HCT116 (cell line): ENCODE data around the gene ADAMTS6.

Experiments used
- EZH2phosphoT487 ChIP-seq: fragments of 200-600 bp; IDR thresholded peaks from 2 replicates; pipeline ENCODE4 v1.6.1; 2018; ENCODE audit warnings: antibody characterized with exemption, borderline replicate concordance
- FOSL1 ChIP-seq: IDR thresholded peaks from 2 replicates; pipeline ENCODE4 v1.6.1; 2012; ENCODE audit warnings: low read depth
- JUND ChIP-seq: IDR thresholded peaks from 2 replicates; pipeline ENCODE4 v1.6.1; 2012
- MAX ChIP-seq: IDR thresholded peaks from 2 replicates; pipeline ENCODE4 v1.6.1; 2012
- POLR2A ChIP-seq: IDR thresholded peaks from 2 replicates; pipeline ENCODE4 v1.7.0; 2011; ENCODE audit warnings: borderline replicate concordance; ENCODE audit not compliant: insufficient read depth, insufficient read length; ENCODE audit errors: extremely low read depth
- SP1 ChIP-seq: IDR thresholded peaks from 2 replicates; pipeline ENCODE4 v1.6.1; 2012; ENCODE audit warnings: low read depth
- YY1 ChIP-seq: IDR thresholded peaks from 2 replicates; pipeline ENCODE4 v1.6.1; 2011; ENCODE audit warnings: low read length, low read depth, moderate library complexity, mild to moderate bottlenecking; ENCODE audit not compliant: insufficient replicate concordance; ENCODE audit errors: extremely low read depth
- ZFX ChIP-seq: fragments of 450-650 bp; IDR thresholded peaks from 2 replicates; pipeline ENCODE4 v1.6.1; 2017
- ZNF274 ChIP-seq: fragments of 200-500 bp; sonication (Bioruptor generic); IDR thresholded peaks from 2 replicates; pipeline ENCODE4 v1.6.1; 2014; ENCODE audit warnings: mild to moderate bottlenecking, low read depth, low read length, inconsistent platforms
- TF ChIP-seq, protein P1 (sequence below): IDR thresholded peaks from 2 replicates; pipeline ENCODE4 v1.6.1; 2012; ENCODE audit warnings: low read depth
- TF ChIP-seq, protein P2 (sequence below), 3 experiments: fragments of 200-600 bp in 1 of 3; sonication (generic) in 1 of 3; IDR thresholded peaks in 2 of 3; conservative IDR thresholded peaks in 1 of 3; 2 replicates each; pipeline ENCODE4 v1.5.1; 2012 to 2017; ENCODE audit warnings: low read depth in 2 of 3, low read length in 2 of 3, antibody characterized with exemption in 1 of 3, borderline replicate concordance in 1 of 3, control low read depth in 1 of 3, mild to moderate bottlenecking in 1 of 3, mixed read lengths in 1 of 3, mixed run types in 1 of 3, moderate library complexity in 1 of 3; ENCODE audit not compliant: insufficient read depth in 1 of 3

DNA sequence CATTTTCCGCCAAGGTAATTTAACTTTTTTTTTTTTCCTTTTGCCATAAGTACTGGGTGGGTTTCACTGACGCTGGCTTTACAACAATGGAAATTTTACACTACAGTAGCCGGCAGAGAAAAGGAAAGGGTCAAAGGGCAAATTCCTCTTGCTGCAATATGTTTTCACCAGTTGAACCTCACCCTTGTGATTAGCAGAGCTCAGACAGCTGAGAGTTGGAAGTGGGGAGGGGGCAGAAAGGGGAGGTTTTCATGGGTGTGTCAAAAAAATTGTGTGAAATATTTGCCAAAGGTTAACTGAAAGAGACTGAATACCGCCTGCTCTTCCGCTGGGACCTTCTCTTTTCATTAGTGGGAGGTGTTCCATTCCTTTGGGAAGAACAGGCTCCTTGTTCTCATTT is 296.9 kb downstream of the ADAMTS6 start:
- TF ChIP-seq YY1 (no peak), ZFX (no peak), EZH2phosphoT487 (no peak), JUND (no peak), POLR2A (no peak), MAX (no peak), FOSL1 (no peak), SP1 (no peak), ZNF274 (no peak)
- TF ChIP-seq, protein P1, sequence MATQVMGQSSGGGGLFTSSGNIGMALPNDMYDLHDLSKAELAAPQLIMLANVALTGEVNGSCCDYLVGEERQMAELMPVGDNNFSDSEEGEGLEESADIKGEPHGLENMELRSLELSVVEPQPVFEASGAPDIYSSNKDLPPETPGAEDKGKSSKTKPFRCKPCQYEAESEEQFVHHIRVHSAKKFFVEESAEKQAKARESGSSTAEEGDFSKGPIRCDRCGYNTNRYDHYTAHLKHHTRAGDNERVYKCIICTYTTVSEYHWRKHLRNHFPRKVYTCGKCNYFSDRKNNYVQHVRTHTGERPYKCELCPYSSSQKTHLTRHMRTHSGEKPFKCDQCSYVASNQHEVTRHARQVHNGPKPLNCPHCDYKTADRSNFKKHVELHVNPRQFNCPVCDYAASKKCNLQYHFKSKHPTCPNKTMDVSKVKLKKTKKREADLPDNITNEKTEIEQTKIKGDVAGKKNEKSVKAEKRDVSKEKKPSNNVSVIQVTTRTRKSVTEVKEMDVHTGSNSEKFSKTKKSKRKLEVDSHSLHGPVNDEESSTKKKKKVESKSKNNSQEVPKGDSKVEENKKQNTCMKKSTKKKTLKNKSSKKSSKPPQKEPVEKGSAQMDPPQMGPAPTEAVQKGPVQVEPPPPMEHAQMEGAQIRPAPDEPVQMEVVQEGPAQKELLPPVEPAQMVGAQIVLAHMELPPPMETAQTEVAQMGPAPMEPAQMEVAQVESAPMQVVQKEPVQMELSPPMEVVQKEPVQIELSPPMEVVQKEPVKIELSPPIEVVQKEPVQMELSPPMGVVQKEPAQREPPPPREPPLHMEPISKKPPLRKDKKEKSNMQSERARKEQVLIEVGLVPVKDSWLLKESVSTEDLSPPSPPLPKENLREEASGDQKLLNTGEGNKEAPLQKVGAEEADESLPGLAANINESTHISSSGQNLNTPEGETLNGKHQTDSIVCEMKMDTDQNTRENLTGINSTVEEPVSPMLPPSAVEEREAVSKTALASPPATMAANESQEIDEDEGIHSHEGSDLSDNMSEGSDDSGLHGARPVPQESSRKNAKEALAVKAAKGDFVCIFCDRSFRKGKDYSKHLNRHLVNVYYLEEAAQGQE = no peak
- TF ChIP-seq, protein P2, sequence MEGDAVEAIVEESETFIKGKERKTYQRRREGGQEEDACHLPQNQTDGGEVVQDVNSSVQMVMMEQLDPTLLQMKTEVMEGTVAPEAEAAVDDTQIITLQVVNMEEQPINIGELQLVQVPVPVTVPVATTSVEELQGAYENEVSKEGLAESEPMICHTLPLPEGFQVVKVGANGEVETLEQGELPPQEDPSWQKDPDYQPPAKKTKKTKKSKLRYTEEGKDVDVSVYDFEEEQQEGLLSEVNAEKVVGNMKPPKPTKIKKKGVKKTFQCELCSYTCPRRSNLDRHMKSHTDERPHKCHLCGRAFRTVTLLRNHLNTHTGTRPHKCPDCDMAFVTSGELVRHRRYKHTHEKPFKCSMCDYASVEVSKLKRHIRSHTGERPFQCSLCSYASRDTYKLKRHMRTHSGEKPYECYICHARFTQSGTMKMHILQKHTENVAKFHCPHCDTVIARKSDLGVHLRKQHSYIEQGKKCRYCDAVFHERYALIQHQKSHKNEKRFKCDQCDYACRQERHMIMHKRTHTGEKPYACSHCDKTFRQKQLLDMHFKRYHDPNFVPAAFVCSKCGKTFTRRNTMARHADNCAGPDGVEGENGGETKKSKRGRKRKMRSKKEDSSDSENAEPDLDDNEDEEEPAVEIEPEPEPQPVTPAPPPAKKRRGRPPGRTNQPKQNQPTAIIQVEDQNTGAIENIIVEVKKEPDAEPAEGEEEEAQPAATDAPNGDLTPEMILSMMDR (IDR thresholded peaks at IDR 0.05 in 2 of 3, conservative IDR thresholded peaks at IDR 0.05 in 1 of 3; ENCODE audit: borderline replicate concordance in 1 of 3, insufficient read depth in 1 of 3, low read depth in 2 of 3, low read length in 2 of 3) = no peak
